GM18519 (cell line): Measurements from ENCODE around the gene KRCC1.
"Not testable (repeated sequence)": the region's sequence is repeated elsewhere in the genome, so short reads cannot be mapped to it uniquely, and the experiment has no call there.

Source experiments
- ATAC-seq: cut with Tn5 transposase; IDR thresholded peaks from one replicate; pipeline ENCODE4 v1.9.1; 2021; ENCODE audit warnings: mild to moderate bottlenecking, moderate library complexity; ENCODE audit not compliant: unreplicated experiment, low FRiP score

Gene KRCC1

GRCh38 chr2:88006912-88007439 is 48.6 kb downstream of the KRCC1 start:
- ATAC-seq, result no peak

- no peak for ATAC-seq
Observed at GRCh38 chr2:88005776-88006175, 49.8 kb downstream of the KRCC1 start.

- ATAC-seq, result no peak
Observed at GRCh38 chr2:88003074-88003755, 52.4 kb downstream of the KRCC1 start.

GRCh38 chr2:88002359-88002707 is 53.2 kb downstream of the KRCC1 start:
- ATAC-seq, result no peak

GRCh38 chr2:88000474-88000873 is 55.1 kb downstream of the KRCC1 start:
- not testable (repeated sequence) for ATAC-seq

- ATAC-seq, result no peak
Observed at GRCh38 chr2:87996570-87996969, 59.0 kb downstream of the KRCC1 start.

- ATAC-seq, result no peak
Observed at GRCh38 chr2:87995756-87996155, 59.8 kb downstream of the KRCC1 start.

GRCh38 chr2:87994304-87994850 is 61.2 kb downstream of the KRCC1 start:
- not testable (repeated sequence) for ATAC-seq

GRCh38 chr2:87992569-87992968 is 63.0 kb downstream of the KRCC1 start:
- not testable (repeated sequence) for ATAC-seq

GRCh38 chr2:87987473-87987872 is 68.1 kb downstream of the KRCC1 start:
- ATAC-seq, result not testable (repeated sequence)

- ATAC-seq, result peak; percentile 56
Observed at GRCh38 chr2:87985902-87986301, 69.7 kb downstream of the KRCC1 start.

GRCh38 chr2:87981182-87981581 is 74.4 kb downstream of the KRCC1 start:
- not testable (repeated sequence) for ATAC-seq
